Measurements from ENCODE around the gene PTH2. TPM values are rescaled to one million over a fixed set of nuclear protein-coding genes. Genes with fewer than 3 reads are reported as not detected.

Gene PTH2
- total RNA-seq, 1 donor from 2014 or later = not detected

DNA sequence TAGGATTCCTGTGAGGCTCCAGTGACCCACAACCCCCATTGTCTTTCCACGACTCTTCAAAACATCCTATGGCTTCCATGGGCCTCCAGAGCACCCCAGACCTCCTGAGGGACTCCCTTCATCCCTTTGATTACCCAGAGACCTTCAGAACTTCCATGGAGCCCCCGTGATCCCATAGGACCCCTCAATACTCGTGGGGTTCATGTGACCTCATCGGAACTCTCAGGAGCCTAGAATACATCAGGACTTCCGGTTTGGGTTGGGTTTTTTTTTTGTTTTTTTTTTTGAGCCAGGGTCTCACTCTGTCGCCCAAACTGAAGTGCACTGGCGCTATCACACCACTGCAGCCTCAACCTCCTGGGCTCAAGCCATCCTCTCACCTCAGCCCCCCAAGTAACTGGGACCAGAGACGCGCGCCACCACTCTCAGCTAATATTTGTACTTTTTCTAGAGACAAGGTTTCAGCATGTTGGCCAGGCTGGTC is 30.6 kb upstream of the PTH2 start:
- peaks cover 5% of the 10 kb centered on the region for H3K36me3 Mint-ChIP-seq (ENCODE audit: unreplicated experiment)
- no peaks in the 10 kb centered on the region for H3K9me3 Mint-ChIP-seq (ENCODE audit: unreplicated experiment)
- H3K4me3 Mint-ChIP-seq (ENCODE audit: unreplicated experiment) = peak overlapping the region; percentile 97
- H3K27me3 Mint-ChIP-seq (ENCODE audit: unreplicated experiment) = no peaks in the 10 kb centered on the region
- peak overlapping the region; percentile 99 for H3K27ac Mint-ChIP-seq (ENCODE audit: unreplicated experiment)
- TF ChIP-seq, protein P1, sequence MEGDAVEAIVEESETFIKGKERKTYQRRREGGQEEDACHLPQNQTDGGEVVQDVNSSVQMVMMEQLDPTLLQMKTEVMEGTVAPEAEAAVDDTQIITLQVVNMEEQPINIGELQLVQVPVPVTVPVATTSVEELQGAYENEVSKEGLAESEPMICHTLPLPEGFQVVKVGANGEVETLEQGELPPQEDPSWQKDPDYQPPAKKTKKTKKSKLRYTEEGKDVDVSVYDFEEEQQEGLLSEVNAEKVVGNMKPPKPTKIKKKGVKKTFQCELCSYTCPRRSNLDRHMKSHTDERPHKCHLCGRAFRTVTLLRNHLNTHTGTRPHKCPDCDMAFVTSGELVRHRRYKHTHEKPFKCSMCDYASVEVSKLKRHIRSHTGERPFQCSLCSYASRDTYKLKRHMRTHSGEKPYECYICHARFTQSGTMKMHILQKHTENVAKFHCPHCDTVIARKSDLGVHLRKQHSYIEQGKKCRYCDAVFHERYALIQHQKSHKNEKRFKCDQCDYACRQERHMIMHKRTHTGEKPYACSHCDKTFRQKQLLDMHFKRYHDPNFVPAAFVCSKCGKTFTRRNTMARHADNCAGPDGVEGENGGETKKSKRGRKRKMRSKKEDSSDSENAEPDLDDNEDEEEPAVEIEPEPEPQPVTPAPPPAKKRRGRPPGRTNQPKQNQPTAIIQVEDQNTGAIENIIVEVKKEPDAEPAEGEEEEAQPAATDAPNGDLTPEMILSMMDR (IDR thresholded peaks at IDR 0.05) = no peak
- DNase-seq (ENCODE audit: extremely low spot score, unreplicated experiment) = no peak
- H3K4me1 Mint-ChIP-seq (ENCODE audit: unreplicated experiment) = peaks cover 29% of the 10 kb centered on the region

DNA sequence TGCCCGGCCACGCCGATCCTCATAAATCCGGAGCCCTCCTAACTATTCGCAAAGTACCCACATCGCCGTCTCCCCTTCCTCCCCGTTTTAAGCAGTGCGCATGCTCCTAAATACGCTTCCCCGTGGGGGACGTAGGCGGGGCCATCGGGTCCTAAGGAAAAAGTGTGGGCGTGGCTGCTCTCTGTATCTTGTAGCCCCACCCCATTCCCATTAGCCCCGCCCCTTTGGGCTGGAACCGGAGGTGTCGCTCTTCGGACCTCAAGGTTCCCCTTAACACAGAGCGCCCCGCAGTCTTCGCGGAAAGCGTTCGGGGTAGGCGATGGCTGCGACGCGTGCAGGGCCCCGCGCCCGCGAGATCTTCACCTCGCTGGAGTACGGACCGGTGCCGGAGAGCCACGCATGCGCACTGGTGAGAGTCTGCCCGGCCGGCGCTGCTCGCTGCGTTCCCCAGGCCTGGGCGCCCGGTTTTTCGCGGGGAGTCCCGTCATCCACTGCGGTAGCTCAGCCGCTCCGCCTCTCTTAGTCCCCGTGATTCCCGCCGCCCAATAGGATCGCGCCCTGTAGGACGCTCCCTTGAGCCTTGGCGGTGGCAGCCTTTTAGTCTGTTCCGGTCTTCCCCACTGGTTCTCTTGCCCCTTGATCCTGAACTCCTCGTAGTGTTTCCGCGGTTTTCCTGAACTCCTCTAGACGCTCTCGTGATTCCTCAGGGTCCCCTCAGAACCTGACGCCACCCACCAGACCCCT is 29.9 kb upstream of the PTH2 start, which contains the start of gene ALDH16A1:
ALDH16A1 (plus strand) TSS at position 213 of the 744 bp plus-strand sequence; CDS start at position 320, 107 bp downstream.
- H3K27me3 Mint-ChIP-seq (ENCODE audit: unreplicated experiment) = no peaks in the 10 kb centered on the region
- TF ChIP-seq, protein P1 (IDR thresholded peaks at IDR 0.05) = no peak

DNA sequence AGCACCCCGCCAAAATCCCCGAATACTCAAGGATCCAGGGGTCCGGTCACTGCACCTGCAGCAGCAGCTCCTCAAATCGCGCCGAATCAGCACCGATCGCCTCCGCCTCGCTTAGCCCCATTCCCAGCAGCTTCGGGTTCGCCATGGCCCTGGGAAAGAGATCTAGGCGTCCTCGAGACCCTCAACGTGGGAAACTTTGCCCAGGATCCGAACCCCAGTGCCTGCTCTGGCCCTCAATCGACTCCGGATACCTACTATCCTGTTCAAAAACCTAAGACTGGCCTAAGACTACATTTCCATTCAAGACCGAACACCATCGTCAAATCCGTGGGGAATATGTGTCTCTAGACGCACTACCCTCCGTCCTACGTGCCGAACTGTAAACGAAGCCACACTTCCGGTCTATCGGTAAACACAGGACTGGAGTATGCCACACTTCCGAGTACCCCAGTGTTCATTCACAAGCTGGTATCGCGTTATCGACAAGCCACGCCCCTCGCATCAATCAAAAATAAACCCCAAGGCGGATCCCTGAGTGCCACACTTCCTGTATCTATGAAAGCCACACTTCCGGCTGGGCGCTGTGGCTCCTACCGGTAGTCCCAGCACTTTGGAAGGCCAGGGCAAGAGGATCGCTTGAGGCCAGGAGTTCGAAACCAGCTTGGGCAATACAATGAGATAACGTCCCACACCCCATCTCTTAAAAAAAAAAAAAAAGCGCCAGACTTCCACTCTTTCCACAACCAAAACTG is 28.4 kb upstream of the PTH2 start, which contains the start of gene PIH1D1:
PIH1D1 (minus strand) TSS at position 385 of the 752 bp plus-strand sequence; CDS start at position 145, 240 bp downstream.
- H3K4me1 Mint-ChIP-seq (ENCODE audit: unreplicated experiment) = peaks cover 30% of the 10 kb centered on the region
- TF ChIP-seq, protein P1 (IDR thresholded peaks at IDR 0.05) = no peak
- H3K27me3 Mint-ChIP-seq (ENCODE audit: unreplicated experiment) = no peaks in the 10 kb centered on the region
- peak; percentile 97 for DNase-seq (ENCODE audit: extremely low spot score, unreplicated experiment)
- H3K27ac Mint-ChIP-seq (ENCODE audit: unreplicated experiment) = peak within 1 kb of the TSS; percentile 99
- H3K36me3 Mint-ChIP-seq (ENCODE audit: unreplicated experiment) = peaks cover 9% of the 10 kb centered on the region
- H3K9me3 Mint-ChIP-seq (ENCODE audit: unreplicated experiment) = no peaks in the 10 kb centered on the region
- peak within 1 kb of the TSS; percentile 97 for H3K4me3 Mint-ChIP-seq (ENCODE audit: unreplicated experiment)

More for the DNA sequence above, 29.9 kb upstream of the PTH2 start, which contains the start of gene ALDH16A1:
- Mint-ChIP-seq H3K4me3 (ENCODE audit: unreplicated experiment) (peak within 1 kb of the TSS; percentile 97), H3K4me1 (ENCODE audit: unreplicated experiment) (peaks cover 30% of the 10 kb centered on the region), H3K36me3 (ENCODE audit: unreplicated experiment) (peaks cover 8% of the 10 kb centered on the region), H3K9me3 (ENCODE audit: unreplicated experiment) (no peaks in the 10 kb centered on the region), H3K27ac (ENCODE audit: unreplicated experiment) (peak within 1 kb of the TSS; percentile 99)
- DNase-seq (ENCODE audit: extremely low spot score, unreplicated experiment) = peak; percentile 100

DNA sequence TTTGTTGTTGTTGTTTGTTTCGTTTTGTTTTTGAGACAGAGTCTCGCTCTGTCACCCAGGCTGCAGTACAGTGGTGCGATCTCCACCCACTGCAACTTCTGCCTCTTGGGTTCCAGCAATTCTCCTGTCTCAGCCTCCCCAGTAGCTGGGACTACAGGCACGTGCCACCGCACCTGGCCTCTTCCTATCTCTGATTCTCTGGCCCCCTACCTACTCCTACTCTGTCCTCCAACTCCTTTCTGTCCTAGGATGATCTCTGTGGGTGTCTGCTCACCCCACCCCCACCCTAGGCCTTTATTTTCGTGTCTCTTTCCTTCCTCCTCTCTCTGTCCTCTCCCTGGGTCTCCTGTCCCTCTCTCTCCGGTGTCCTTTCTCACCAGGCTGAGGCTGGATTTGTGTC is 27.2 kb upstream of the PTH2 start:
- no peaks in the 10 kb centered on the region for H3K9me3 Mint-ChIP-seq (ENCODE audit: unreplicated experiment)
- peaks cover 30% of the 10 kb centered on the region for H3K4me1 Mint-ChIP-seq (ENCODE audit: unreplicated experiment)
- no peaks in the 10 kb centered on the region for H3K27me3 Mint-ChIP-seq (ENCODE audit: unreplicated experiment)
- H3K36me3 Mint-ChIP-seq (ENCODE audit: unreplicated experiment) = peaks cover 11% of the 10 kb centered on the region
- H3K4me3 Mint-ChIP-seq (ENCODE audit: unreplicated experiment) = peak overlapping the region; percentile 97
- DNase-seq (ENCODE audit: extremely low spot score, unreplicated experiment) = no peak
- H3K27ac Mint-ChIP-seq (ENCODE audit: unreplicated experiment) = peak overlapping the region; percentile 29
- TF ChIP-seq, protein P1 (IDR thresholded peaks at IDR 0.05) = no peak

DNA sequence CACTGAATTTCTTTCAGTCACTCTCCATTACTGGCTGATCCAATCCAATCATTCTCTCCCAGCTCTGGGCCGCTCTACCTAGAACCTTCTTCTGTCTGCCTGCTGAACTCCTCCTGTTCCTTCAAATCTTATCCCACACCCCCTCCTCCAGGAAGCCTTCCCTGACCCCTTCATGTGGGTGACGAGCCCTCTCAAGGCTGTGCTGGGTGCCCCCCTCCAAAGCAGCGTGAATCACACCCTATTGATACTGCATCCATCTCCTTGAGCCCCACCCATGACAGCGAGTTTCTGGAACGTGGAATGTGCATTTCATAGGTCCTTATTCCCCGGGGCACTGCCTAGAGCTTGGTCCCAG is 25.2 kb upstream of the PTH2 start:
- H3K36me3 Mint-ChIP-seq (ENCODE audit: unreplicated experiment) = peaks cover 11% of the 10 kb centered on the region
- H3K9me3 Mint-ChIP-seq (ENCODE audit: unreplicated experiment) = no peaks in the 10 kb centered on the region
- H3K27ac Mint-ChIP-seq (ENCODE audit: unreplicated experiment) = no peak overlapping the region
- peaks cover 27% of the 10 kb centered on the region for H3K4me1 Mint-ChIP-seq (ENCODE audit: unreplicated experiment)
- no peak for DNase-seq (ENCODE audit: extremely low spot score, unreplicated experiment)
- no peak overlapping the region for H3K4me3 Mint-ChIP-seq (ENCODE audit: unreplicated experiment)
- TF ChIP-seq, protein P1 (IDR thresholded peaks at IDR 0.05) = no peak
- no peaks in the 10 kb centered on the region for H3K27me3 Mint-ChIP-seq (ENCODE audit: unreplicated experiment)
